Measurements from ENCODE around the gene AKT1S1.

The AKT1S1 gene

GRCh38 chr19:49851456-49852259 lies 25.5 kb downstream of the AKT1S1 start:
- Histone ChIP-seq H3K4me2 (ENCODE audit: low read length) (peak overlapping the region; percentile 91), H3K36me3 (ENCODE audit: control insufficient read depth, insufficient read depth, low read length) (peaks cover 5% of the 10 kb centered on the region), H2AK5ac (ENCODE audit: low read length) (no peak overlapping the region), H3K79me2 (ENCODE audit: control insufficient read depth, insufficient read depth, low read length) (peaks cover 23% of the 10 kb centered on the region), H3K27me3 (ENCODE audit: insufficient read depth, low read length, poor library complexity) (no peaks in the 10 kb centered on the region), H4K5ac (ENCODE audit: low read length) (no peak overlapping the region), H3K4ac (ENCODE audit: low read depth, low read length) (peak overlapping the region; percentile 99), H4K8ac (ENCODE audit: low read depth, low read length) (peak overlapping the region; percentile 77), H3K27ac (ENCODE audit: low read depth, low read length) (peak overlapping the region; percentile 99), H3K4me1 (ENCODE audit: control insufficient read depth, low read depth, low read length) (peaks cover 8% of the 10 kb centered on the region), H3K79me1 (ENCODE audit: low read length) (peaks cover 27% of the 10 kb centered on the region), H2BK5ac (ENCODE audit: low read length) (no peak overlapping the region), H3K23ac (ENCODE audit: low read length) (peak overlapping the region; percentile 98), H3K18ac (ENCODE audit: low read length) (peak overlapping the region; percentile 100), H2BK15ac (replicated peaks; ENCODE audit: low read depth) (no peak overlapping the region), H2BK120ac (ENCODE audit: low read depth, low read length) (peak overlapping the region; percentile 90), H3K4me3 (ENCODE audit: low read length) (peak overlapping the region; percentile 90), H3K56ac (ENCODE audit: low read length) (peak overlapping the region; percentile 97), H3K9ac (ENCODE audit: low read length) (peak overlapping the region; percentile 94)
- DNase-seq, result peak; percentile 75
- no CpG with 5 or more reads among the region's 78 CpGs for WGBS (ENCODE audit: extremely low coverage, insufficient coverage, low lambda C conversion rate)

DNA sequence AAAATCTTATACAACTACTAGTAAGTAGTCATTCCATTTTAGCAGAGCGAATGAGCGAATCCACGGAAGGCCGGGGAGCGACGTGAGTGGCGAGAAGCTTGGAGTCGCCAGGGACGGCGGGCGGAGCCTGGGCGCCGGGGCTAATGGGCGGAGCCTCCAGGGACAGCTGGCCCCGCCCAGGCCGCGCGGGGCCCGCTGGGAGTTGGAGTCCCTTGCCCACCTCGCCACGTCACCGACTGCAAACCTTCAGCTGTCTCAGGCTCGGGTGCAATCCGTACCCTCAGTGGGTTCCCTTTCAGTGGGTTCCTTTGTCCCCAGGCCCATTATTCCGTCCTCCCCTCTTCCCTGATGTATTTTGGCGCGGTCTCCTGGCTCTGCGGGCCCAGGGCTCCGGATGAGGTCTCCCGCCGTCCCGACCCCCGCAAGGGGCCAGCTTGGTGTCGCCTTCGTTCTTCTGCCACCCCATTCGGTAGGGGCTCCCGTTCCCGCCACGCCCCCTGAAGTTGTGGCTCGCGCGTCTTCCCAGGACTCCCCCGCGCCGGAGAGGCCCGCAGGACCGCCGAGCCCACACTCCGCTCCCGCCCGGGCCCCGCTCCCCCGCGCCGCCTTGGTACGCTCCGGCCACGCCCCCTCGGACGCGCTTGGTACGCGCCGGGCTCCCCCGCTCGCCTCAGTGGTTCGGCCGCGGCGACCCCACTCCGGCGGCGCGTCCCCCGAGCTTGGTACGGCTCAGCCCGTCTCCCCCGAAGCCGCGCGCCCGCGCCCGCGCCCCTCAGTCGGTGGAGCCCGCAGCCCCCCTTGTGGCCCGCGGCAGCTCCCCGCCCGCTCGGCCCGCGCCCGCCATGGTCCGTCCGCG lies 26.4 kb downstream of the AKT1S1 start, which contains the start of gene PTOV1:
TSS of gene PTOV1 (plus strand) at position 673 of the 856 bp plus-strand sequence.
- Histone ChIP-seq H3K4me1 (ENCODE audit: control insufficient read depth, low read depth, low read length) (peaks cover 8% of the 10 kb centered on the region), H3K79me2 (ENCODE audit: control insufficient read depth, insufficient read depth, low read length) (peaks cover 23% of the 10 kb centered on the region), H3K23ac (ENCODE audit: low read length) (peak within 1 kb of the TSS; percentile 98), H4K5ac (ENCODE audit: low read length) (no peak within 1 kb of the TSS), H3K4me3 (ENCODE audit: low read length) (peak within 1 kb of the TSS; percentile 90), H2AK5ac (ENCODE audit: low read length) (no peak within 1 kb of the TSS), H3K4ac (ENCODE audit: low read depth, low read length) (peak within 1 kb of the TSS; percentile 99), H3K9ac (ENCODE audit: low read length) (peak within 1 kb of the TSS; percentile 94), H3K18ac (ENCODE audit: low read length) (peak within 1 kb of the TSS; percentile 100), H3K27me3 (ENCODE audit: insufficient read depth, low read length, poor library complexity) (no peaks in the 10 kb centered on the region), H2BK5ac (ENCODE audit: low read length) (peak within 1 kb of the TSS; percentile 78), H3K27ac (ENCODE audit: low read depth, low read length) (peak within 1 kb of the TSS; percentile 99), H3K56ac (ENCODE audit: low read length) (peak within 1 kb of the TSS; percentile 97), H3K79me1 (ENCODE audit: low read length) (peaks cover 27% of the 10 kb centered on the region), H2BK15ac (replicated peaks; ENCODE audit: low read depth) (no peak within 1 kb of the TSS), H3K36me3 (ENCODE audit: control insufficient read depth, insufficient read depth, low read length) (peaks cover 5% of the 10 kb centered on the region), H2BK120ac (ENCODE audit: low read depth, low read length) (peak within 1 kb of the TSS; percentile 90), H3K4me2 (ENCODE audit: low read length) (peak within 1 kb of the TSS; percentile 91), H4K8ac (ENCODE audit: low read depth, low read length) (peak within 1 kb of the TSS; percentile 77)
- DNase-seq, result peak; percentile 96
- WGBS (ENCODE audit: extremely low coverage, insufficient coverage, low lambda C conversion rate), result no CpG with 5 or more reads among the region's 98 CpGs

DNA sequence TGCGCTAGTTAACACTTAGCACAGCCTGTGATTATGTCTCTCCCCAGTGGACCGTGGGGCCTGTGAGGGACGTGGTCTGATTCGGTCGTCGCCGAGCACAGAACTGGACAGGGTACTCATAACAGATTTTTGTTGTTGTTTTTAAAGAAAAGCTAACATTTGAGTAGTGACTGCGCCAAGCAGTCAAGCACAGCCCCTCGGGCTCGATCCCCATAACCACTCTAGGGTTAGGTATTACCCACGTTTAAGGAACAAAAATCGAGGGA lies 27.0 kb downstream of the AKT1S1 start:
- peaks cover 24% of the 10 kb centered on the region for H3K79me1 ChIP-seq (ENCODE audit: low read length)
- DNase-seq, result no peak
- H3K56ac ChIP-seq (ENCODE audit: low read length), result peak overlapping the region; percentile 88
- no peak overlapping the region for H3K18ac ChIP-seq (ENCODE audit: low read length)
- no peaks in the 10 kb centered on the region for H3K27me3 ChIP-seq (ENCODE audit: insufficient read depth, low read length, poor library complexity)
- H2BK120ac ChIP-seq (ENCODE audit: low read depth, low read length), result no peak overlapping the region
- H3K4me3 ChIP-seq (ENCODE audit: low read length), result peak overlapping the region; percentile 61
- H3K9ac ChIP-seq (ENCODE audit: low read length), result peak overlapping the region; percentile 78
- no peak overlapping the region for H4K5ac ChIP-seq (ENCODE audit: low read length)
- H3K4me2 ChIP-seq (ENCODE audit: low read length), result peak overlapping the region; percentile 81
- H3K36me3 ChIP-seq (ENCODE audit: control insufficient read depth, insufficient read depth, low read length), result peaks cover 5% of the 10 kb centered on the region
- no peak overlapping the region for H3K23ac ChIP-seq (ENCODE audit: low read length)
- no peak overlapping the region for H2BK5ac ChIP-seq (ENCODE audit: low read length)
- no CpG with 5 or more reads among the region's 12 CpGs for WGBS (ENCODE audit: extremely low coverage, insufficient coverage, low lambda C conversion rate)
- peaks cover 23% of the 10 kb centered on the region for H3K79me2 ChIP-seq (ENCODE audit: control insufficient read depth, insufficient read depth, low read length)
- H3K27ac ChIP-seq (ENCODE audit: low read depth, low read length), result no peak overlapping the region
- no peak overlapping the region for H2BK15ac ChIP-seq (replicated peaks; ENCODE audit: low read depth)
- H3K4me1 ChIP-seq (ENCODE audit: control insufficient read depth, low read depth, low read length), result peaks cover 8% of the 10 kb centered on the region
- H3K4ac ChIP-seq (ENCODE audit: low read depth, low read length), result no peak overlapping the region
- H4K8ac ChIP-seq (ENCODE audit: low read depth, low read length), result no peak overlapping the region
- H2AK5ac ChIP-seq (ENCODE audit: low read length), result no peak overlapping the region

DNA sequence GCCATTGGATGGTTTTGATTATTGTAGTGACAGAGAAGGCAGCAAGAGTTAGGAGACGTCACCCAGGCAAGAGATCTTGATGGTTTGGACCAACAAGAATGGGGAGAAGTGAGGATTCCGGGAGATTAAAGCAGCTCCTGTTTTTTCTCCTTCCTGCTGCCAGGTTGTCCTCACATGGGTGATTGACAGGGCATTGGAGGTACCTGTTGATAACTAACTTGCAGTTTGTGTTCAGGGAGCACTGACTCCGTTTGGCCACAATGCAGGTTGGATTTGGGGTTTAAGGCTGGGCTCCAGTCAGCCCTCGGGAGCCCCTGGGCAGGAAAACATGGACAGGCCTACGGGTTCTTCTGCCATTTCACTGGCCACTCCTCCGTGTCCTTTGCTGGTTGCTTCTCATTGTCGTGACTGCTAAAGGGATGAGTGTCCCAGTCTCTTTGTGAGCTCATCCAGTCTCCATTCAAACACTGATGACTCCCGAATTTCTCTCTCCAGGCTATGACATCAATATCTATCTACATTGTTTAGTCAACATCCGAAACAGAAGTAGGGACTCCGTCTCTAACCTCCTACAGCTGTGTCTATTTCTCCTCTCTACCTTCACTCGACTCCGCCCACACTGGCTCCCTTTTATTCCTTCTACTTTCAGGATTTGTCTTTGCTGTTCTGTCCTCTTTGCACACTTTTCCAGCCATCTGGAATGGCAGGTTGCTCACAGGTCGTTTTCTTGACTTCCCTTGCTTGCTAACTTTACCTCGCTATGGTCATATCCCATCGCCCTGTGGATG lies 27.5 kb downstream of the AKT1S1 start:
- no CpG with 5 or more reads among the region's 15 CpGs for WGBS (ENCODE audit: extremely low coverage, insufficient coverage, low lambda C conversion rate)
- H3K27ac ChIP-seq (ENCODE audit: low read depth, low read length), result no peak overlapping the region
- H4K5ac ChIP-seq (ENCODE audit: low read length), result no peak overlapping the region
- H3K23ac ChIP-seq (ENCODE audit: low read length), result no peak overlapping the region
- H3K27me3 ChIP-seq (ENCODE audit: insufficient read depth, low read length, poor library complexity), result no peaks in the 10 kb centered on the region
- H3K18ac ChIP-seq (ENCODE audit: low read length), result no peak overlapping the region
- H2AK5ac ChIP-seq (ENCODE audit: low read length), result no peak overlapping the region
- no peak overlapping the region for H3K4ac ChIP-seq (ENCODE audit: low read depth, low read length)
- no peak overlapping the region for H4K8ac ChIP-seq (ENCODE audit: low read depth, low read length)
- H2BK5ac ChIP-seq (ENCODE audit: low read length), result no peak overlapping the region
- H3K79me1 ChIP-seq (ENCODE audit: low read length), result peaks cover 23% of the 10 kb centered on the region
- no peak for DNase-seq
- H2BK15ac ChIP-seq (replicated peaks; ENCODE audit: low read depth), result no peak overlapping the region
- H3K4me2 ChIP-seq (ENCODE audit: low read length), result peak overlapping the region; percentile 81
- H3K79me2 ChIP-seq (ENCODE audit: control insufficient read depth, insufficient read depth, low read length), result peaks cover 23% of the 10 kb centered on the region
- H3K9ac ChIP-seq (ENCODE audit: low read length), result peak overlapping the region; percentile 78
- peak overlapping the region; percentile 88 for H3K56ac ChIP-seq (ENCODE audit: low read length)
- peaks cover 5% of the 10 kb centered on the region for H3K36me3 ChIP-seq (ENCODE audit: control insufficient read depth, insufficient read depth, low read length)
- H3K4me3 ChIP-seq (ENCODE audit: low read length), result peak overlapping the region; percentile 61
- H2BK120ac ChIP-seq (ENCODE audit: low read depth, low read length), result no peak overlapping the region
- H3K4me1 ChIP-seq (ENCODE audit: control insufficient read depth, low read depth, low read length), result peaks cover 8% of the 10 kb centered on the region

GRCh38 chr19:49848938-49849337 lies 28.2 kb downstream of the AKT1S1 start:
- no CpG with 5 or more reads among the region's 3 CpGs for WGBS (ENCODE audit: extremely low coverage, insufficient coverage, low lambda C conversion rate)
- no peak overlapping the region for H3K4ac ChIP-seq (ENCODE audit: low read depth, low read length)
- no peak overlapping the region for H3K4me3 ChIP-seq (ENCODE audit: low read length)
- H3K79me1 ChIP-seq (ENCODE audit: low read length), result peaks cover 22% of the 10 kb centered on the region
- DNase-seq, result no peak
- H4K8ac ChIP-seq (ENCODE audit: low read depth, low read length), result no peak overlapping the region
- no peak overlapping the region for H2BK5ac ChIP-seq (ENCODE audit: low read length)
- no peak overlapping the region for H2BK120ac ChIP-seq (ENCODE audit: low read depth, low read length)
- H3K18ac ChIP-seq (ENCODE audit: low read length), result no peak overlapping the region
- no peak overlapping the region for H2BK15ac ChIP-seq (replicated peaks; ENCODE audit: low read depth)
- H3K4me1 ChIP-seq (ENCODE audit: control insufficient read depth, low read depth, low read length), result peaks cover 8% of the 10 kb centered on the region
- no peak overlapping the region for H3K9ac ChIP-seq (ENCODE audit: low read length)
- H3K79me2 ChIP-seq (ENCODE audit: control insufficient read depth, insufficient read depth, low read length), result peaks cover 21% of the 10 kb centered on the region
- no peaks in the 10 kb centered on the region for H3K27me3 ChIP-seq (ENCODE audit: insufficient read depth, low read length, poor library complexity)
- H3K23ac ChIP-seq (ENCODE audit: low read length), result no peak overlapping the region
- H3K27ac ChIP-seq (ENCODE audit: low read depth, low read length), result no peak overlapping the region
- peaks cover 5% of the 10 kb centered on the region for H3K36me3 ChIP-seq (ENCODE audit: control insufficient read depth, insufficient read depth, low read length)
- no peak overlapping the region for H4K5ac ChIP-seq (ENCODE audit: low read length)
- no peak overlapping the region for H3K56ac ChIP-seq (ENCODE audit: low read length)
- H3K4me2 ChIP-seq (ENCODE audit: low read length), result no peak overlapping the region
- no peak overlapping the region for H2AK5ac ChIP-seq (ENCODE audit: low read length)
